Fibroblast of lung (primary cell): Measurements from ENCODE around the gene ERBB3. TPM values are rescaled to one million over a fixed set of nuclear protein-coding genes. Genes with fewer than 3 reads are reported as not detected.

Experiments used
- DNase-seq, 2 donors: peaks; one replicate each; pipeline versions ENCODE4 v3.0.0 to v3.0.0-alpha.2; 2010; ENCODE audit warnings: low read depth in 2 of 2
- H2AFZ ChIP-seq: 2 replicates; pipeline ENCODE4 v1.5.1; 2012; ENCODE audit warnings: low read length, control low read depth, inconsistent platforms
- H3K27ac ChIP-seq: 2 replicates; pipeline ENCODE4 v1.5.1; 2011; ENCODE audit warnings: low read length, control low read depth; ENCODE audit not compliant: insufficient read depth
- H3K27me3 ChIP-seq: 2 replicates; pipeline ENCODE4 v1.5.1; 2011; ENCODE audit warnings: mild to moderate bottlenecking, low read length; ENCODE audit not compliant: control insufficient read depth, insufficient read depth
- H3K36me3 ChIP-seq: 2 replicates; pipeline ENCODE4 v1.5.1; 2011; ENCODE audit warnings: low read length; ENCODE audit not compliant: control insufficient read depth, insufficient read depth
- H3K4me1 ChIP-seq: 2 replicates; pipeline ENCODE4 v1.5.1; 2011; ENCODE audit warnings: low read length; ENCODE audit not compliant: control insufficient read depth, insufficient read depth; ENCODE audit errors: extremely low read depth
- H3K4me2 ChIP-seq: 2 replicates; pipeline ENCODE4 v1.5.1; 2011; ENCODE audit warnings: low read length, control low read depth; ENCODE audit not compliant: insufficient read depth; ENCODE audit errors: extremely low read depth
- H3K4me3 ChIP-seq, 4 experiments: fragments of 200-600 bp in 1 of 4; sonication (generic) in 1 of 4; replicated peaks in 1 of 4; 2 replicates each; pipeline ENCODE4 v1.5.1; 2011 to 2016; ENCODE audit warnings: low read length in 4 of 4, low read depth in 3 of 4, mild to moderate bottlenecking in 3 of 4, control low read depth in 2 of 4, inconsistent platforms in 1 of 4, mixed read lengths in 1 of 4; ENCODE audit not compliant: insufficient read depth in 1 of 4; ENCODE audit errors: control extremely low read depth in 1 of 4
- H3K79me2 ChIP-seq: 2 replicates; pipeline ENCODE4 v1.5.1; 2012; ENCODE audit warnings: mild to moderate bottlenecking, low read length, inconsistent platforms; ENCODE audit not compliant: control insufficient read depth, insufficient read depth
- H3K9ac ChIP-seq: 2 replicates; pipeline ENCODE4 v1.5.1; 2011; ENCODE audit warnings: mild to moderate bottlenecking, low read length, control low read depth; ENCODE audit not compliant: insufficient read depth
- H3K9me3 ChIP-seq: 2 replicates; pipeline ENCODE4 v1.5.1; 2012; ENCODE audit warnings: low read depth, low read length; ENCODE audit not compliant: control insufficient read depth, insufficient read depth
- H4K20me1 ChIP-seq: 2 replicates; pipeline ENCODE4 v1.5.1; 2011; ENCODE audit warnings: low read length; ENCODE audit not compliant: control insufficient read depth, insufficient read depth; ENCODE audit errors: extremely low read depth
- EZH2 ChIP-seq: IDR thresholded peaks from 2 replicates; pipeline ENCODE4 v1.5.1; 2012; ENCODE audit warnings: low read length, control low read depth, mild to moderate bottlenecking; ENCODE audit errors: missing control alignments
- polyA plus RNA-seq, 2 donors: library from polyadenylated mRNA; depleted of rRNA in 1 of 2; stranded (reverse) in 1 of 2; unstranded in 1 of 2; fragments of >200 nt; gene quantifications; 2 replicates each; pipeline ENCODE4 v1.2.1, GENCODE V29; 2011 to 2012; ENCODE audit warnings: missing spikeins in 1 of 2
- total RNA-seq: library from RNA; depleted of rRNA; stranded (reverse); fragments of >200 nt; gene quantifications from 2 replicates; pipeline ENCODE4 v1.2.1, GENCODE V29; 2014
- TF ChIP-seq, protein P1 (sequence below), 2 donors: IDR thresholded peaks in 1 of 2; conservative IDR thresholded peaks in 1 of 2; 1 replicate in 1 of 2; 2 replicates in 1 of 2; pipeline ENCODE4 v1.5.1; 2011 to 2012; ENCODE audit warnings: low read length in 2 of 2, control low read depth in 1 of 2, inconsistent platforms in 1 of 2, low read depth in 1 of 2, mild to moderate bottlenecking in 1 of 2

The ERBB3 gene
- total and polyA plus RNA-seq, 2 donors (not counting 1 experiment from before 2014, with no cell fraction given): 0.66 to 0.92 TPM

- H3K27ac ChIP-seq: no peak overlapping the region
These were observed 50.1 kb downstream of the ERBB3 start for GRCh38 chr12:56129942-56130495.

DNA sequence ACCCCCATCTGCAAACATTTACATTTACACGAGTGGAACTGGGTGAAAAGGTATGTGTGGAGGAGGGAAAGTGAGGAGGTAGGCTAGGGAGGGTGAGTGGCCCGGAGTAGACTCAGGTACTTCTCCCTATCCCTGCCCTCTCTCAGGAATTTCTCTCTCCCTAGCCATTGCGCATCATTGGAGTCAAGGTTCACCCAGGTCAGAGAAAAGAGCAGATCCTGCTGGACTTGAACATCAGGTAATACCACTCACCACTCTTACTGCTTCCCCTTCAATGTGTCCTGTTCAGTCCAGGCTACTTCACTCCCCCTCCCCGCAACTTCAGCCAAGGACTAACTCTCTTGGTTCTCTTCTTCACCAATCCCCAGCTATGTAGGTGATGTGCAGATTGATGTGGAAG, 50.9 kb downstream of the ERBB3 start:
- Histone ChIP-seq H4K20me1 (no peaks in the 10 kb centered on the region), H2AFZ (no peak overlapping the region), H3K79me2 (peaks cover 25% of the 10 kb centered on the region), H3K9me3 (no peaks in the 10 kb centered on the region), H3K4me1 (peaks cover 11% of the 10 kb centered on the region), H3K27me3 (no peaks in the 10 kb centered on the region), H3K4me2 (no peak overlapping the region), H3K9ac (no peak overlapping the region), H3K4me3 (peak overlapping the region in 1 of 4 experiments; percentile 4), H3K27ac (no peak overlapping the region), H3K36me3 (peaks cover 27% of the 10 kb centered on the region)
- no peak for TF ChIP-seq EZH2
- TF ChIP-seq, protein P1, sequence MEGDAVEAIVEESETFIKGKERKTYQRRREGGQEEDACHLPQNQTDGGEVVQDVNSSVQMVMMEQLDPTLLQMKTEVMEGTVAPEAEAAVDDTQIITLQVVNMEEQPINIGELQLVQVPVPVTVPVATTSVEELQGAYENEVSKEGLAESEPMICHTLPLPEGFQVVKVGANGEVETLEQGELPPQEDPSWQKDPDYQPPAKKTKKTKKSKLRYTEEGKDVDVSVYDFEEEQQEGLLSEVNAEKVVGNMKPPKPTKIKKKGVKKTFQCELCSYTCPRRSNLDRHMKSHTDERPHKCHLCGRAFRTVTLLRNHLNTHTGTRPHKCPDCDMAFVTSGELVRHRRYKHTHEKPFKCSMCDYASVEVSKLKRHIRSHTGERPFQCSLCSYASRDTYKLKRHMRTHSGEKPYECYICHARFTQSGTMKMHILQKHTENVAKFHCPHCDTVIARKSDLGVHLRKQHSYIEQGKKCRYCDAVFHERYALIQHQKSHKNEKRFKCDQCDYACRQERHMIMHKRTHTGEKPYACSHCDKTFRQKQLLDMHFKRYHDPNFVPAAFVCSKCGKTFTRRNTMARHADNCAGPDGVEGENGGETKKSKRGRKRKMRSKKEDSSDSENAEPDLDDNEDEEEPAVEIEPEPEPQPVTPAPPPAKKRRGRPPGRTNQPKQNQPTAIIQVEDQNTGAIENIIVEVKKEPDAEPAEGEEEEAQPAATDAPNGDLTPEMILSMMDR (conservative IDR thresholded peaks at IDR 0.05 in 1 of 2, IDR thresholded peaks at IDR 0.05 in 1 of 2; ENCODE audit: low read depth in 1 of 2, low read length in 2 of 2): no peak
- no peak for DNase-seq

More at GRCh38 chr12:56129942-56130495, 50.1 kb downstream of the ERBB3 start:
- TF ChIP-seq EZH2: no peak
- TF ChIP-seq, protein P1 (conservative IDR thresholded peaks at IDR 0.05 in 1 of 2, IDR thresholded peaks at IDR 0.05 in 1 of 2; ENCODE audit: low read depth in 1 of 2, low read length in 2 of 2): no peak
- Histone ChIP-seq H3K9ac (no peak overlapping the region), H3K79me2 (peaks cover 25% of the 10 kb centered on the region), H4K20me1 (no peaks in the 10 kb centered on the region), H3K36me3 (peaks cover 25% of the 10 kb centered on the region), H3K4me2 (peak overlapping the region; percentile 92), H3K9me3 (no peaks in the 10 kb centered on the region), H2AFZ (no peak overlapping the region), H3K4me3 (peak overlapping the region; percentile 77 to 97 (median 86)), H3K27me3 (no peaks in the 10 kb centered on the region), H3K4me1 (peaks cover 11% of the 10 kb centered on the region)
- no peak for DNase-seq

DNA sequence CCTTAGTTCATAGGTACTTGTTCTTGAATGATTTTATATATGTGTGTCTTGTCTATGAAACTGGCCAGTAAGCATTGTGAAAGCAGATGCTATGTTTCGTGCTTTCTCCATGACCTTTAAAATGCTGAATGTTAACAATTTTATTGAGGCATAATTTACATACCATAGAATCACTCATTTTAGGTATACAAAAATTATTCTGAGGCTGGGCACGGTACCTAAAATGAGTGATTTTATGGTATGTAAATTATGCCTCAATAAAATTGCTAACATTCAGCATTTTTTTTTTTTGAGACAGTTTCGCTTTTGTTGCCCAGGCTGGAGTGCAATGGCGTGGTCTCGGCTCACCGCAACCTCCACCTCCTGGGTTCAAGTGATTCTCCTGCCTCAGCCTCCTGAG, 54.9 kb downstream of the ERBB3 start:
- Histone ChIP-seq H3K79me2 (peaks cover 7% of the 10 kb centered on the region), H3K4me1 (peaks cover 4% of the 10 kb centered on the region), H3K4me3 (no peak overlapping the region), H3K4me2 (no peak overlapping the region), H4K20me1 (no peaks in the 10 kb centered on the region), H3K36me3 (peaks cover 42% of the 10 kb centered on the region), H3K27ac (no peak overlapping the region), H3K9ac (no peak overlapping the region), H3K9me3 (no peaks in the 10 kb centered on the region), H3K27me3 (no peaks in the 10 kb centered on the region), H2AFZ (no peak overlapping the region)
- TF ChIP-seq, protein P1 (conservative IDR thresholded peaks at IDR 0.05 in 1 of 2, IDR thresholded peaks at IDR 0.05 in 1 of 2; ENCODE audit: low read depth in 1 of 2, low read length in 2 of 2): no peak
- no peak for TF ChIP-seq EZH2
- no peak for DNase-seq
